ENCODE data around the gene ANKLE2.

GRCh38 chr12:132717011-132717410 is 44.6 kb downstream of the ANKLE2 start:
- no peak for TF ChIP-seq EZH2 (IDR thresholded peaks at IDR 0.05; ENCODE audit: low read length)
- no peak for TF ChIP-seq CTCF (optimal IDR thresholded peaks at IDR 0.05 in 1 of 3, IDR thresholded peaks at IDR 0.05 in 1 of 3, conservative IDR thresholded peaks at IDR 0.05 in 1 of 3; ENCODE audit: extremely low read depth in 1 of 3, insufficient read depth in 2 of 3, low read length in 3 of 3)

Measured in keratinocyte (primary cell).